Spleen (tissue), 11 donors: ENCODE data around the gene RBM39. TPM values are rescaled to one million over a fixed set of nuclear protein-coding genes. Genes with fewer than 3 reads are reported as not detected.
A peak's percentile ranks its signal among the peaks of the same experiment; 100 is the strongest.
"Not testable (repeated sequence)": the region's sequence is repeated elsewhere in the genome, so short reads cannot be mapped to it uniquely, and the experiment has no call there.

Source experiments
- DNase-seq: peaks from one replicate; pipeline ENCODE4 v3.0.0-alpha.2; 2020
- H3K27ac ChIP-seq, 8 donors: fragments of 200-600 bp; sonication (generic) in 7 of 8; 1 replicate in 4 of 8; 2 replicates in 4 of 8; pipeline versions ENCODE4 v1.5.0 to v1.8.0; 2016 to 2021; ENCODE audit warnings: inconsistent platforms in 4 of 8, mild to moderate bottlenecking in 4 of 8, moderate library complexity in 1 of 8
- H3K27me3 ChIP-seq, 7 donors: fragments of 200-600 bp; sonication (generic) in 6 of 7; replicated peaks in 1 of 7; 1 replicate in 4 of 7; 2 replicates in 3 of 7; pipeline versions ENCODE4 v1.5.0 to v1.8.0; 2016 to 2021; ENCODE audit warnings: inconsistent platforms in 3 of 7, mild to moderate bottlenecking in 1 of 7
- H3K36me3 ChIP-seq, 6 donors: fragments of 200-600 bp; sonication (generic) in 5 of 6; 1 replicate in 4 of 6; 2 replicates in 2 of 6; pipeline versions ENCODE4 v1.5.0 to v1.8.0; 2016 to 2021; ENCODE audit warnings: inconsistent platforms in 2 of 6
- H3K4me1 ChIP-seq, 6 donors: fragments of 200-600 bp; sonication (generic) in 5 of 6; 1 replicate in 3 of 6; 2 replicates in 3 of 6; pipeline versions ENCODE4 v1.5.0 to v1.8.0; 2016 to 2021; ENCODE audit warnings: inconsistent platforms in 3 of 6
- H3K4me3 ChIP-seq, 8 donors: fragments of 200-600 bp; sonication (generic) in 7 of 8; 1 replicate in 4 of 8; 2 replicates in 4 of 8; pipeline versions ENCODE4 v1.5.0 to v1.8.0; 2016 to 2021; ENCODE audit warnings: inconsistent platforms in 4 of 8, mild to moderate bottlenecking in 4 of 8, moderate library complexity in 2 of 8
- H3K9me3 ChIP-seq, 8 donors: fragments of 200-600 bp; sonication (generic) in 7 of 8; 1 replicate in 4 of 8; 2 replicates in 4 of 8; pipeline versions ENCODE4 v1.5.0 to v1.8.0; 2016 to 2021; ENCODE audit warnings: inconsistent platforms in 4 of 8
- POLR2A ChIP-seq, 3 donors: fragments of 450-650 bp; IDR thresholded peaks; one replicate each; pipeline ENCODE4 v1.5.1; 2017; ENCODE audit warnings: antibody characterized with exemption in 3 of 3, mild to moderate bottlenecking in 1 of 3
- POLR2AphosphoS5 ChIP-seq, 3 donors: sonication (generic); formaldehyde crosslinking; IDR thresholded peaks; one replicate each; pipeline ENCODE4 v1.5.1; 2017; ENCODE audit warnings: antibody characterized with exemption in 3 of 3
- WGBS, 5 donors: extraction: QIAGEN DNeasy Blood & Tissue Kit in 3 of 5; methylation state at CpG; one replicate each; pipeline versions ENCODE4 v1.1.5 to v1.1.7; 2013 to 2018; 5-methylcytosine and 5-hydroxymethylcytosine counted together
- intact Hi-C: fragments of 100-400 bp; cut with DNase I; formaldehyde crosslinking; loops from one replicate; pipeline ENCODE4 v1.15.0; 2023; ENCODE audit warnings: low total_unique reads
- polyA plus RNA-seq, 3 donors: library from polyadenylated mRNA; stranded (reverse); fragments of 200-250 nt; gene quantifications; one replicate each; pipeline ENCODE4 v1.2.1, GENCODE V29; 2013
- total RNA-seq, 7 donors: library from RNA; depleted of rRNA in 3 of 7; stranded (reverse); fragments of >200 nt in 3 of 7; fragmentation: NEBNext Ultra II Directional in 4 of 7; extraction: Animal tissue kit (Norgen Biotek cat#: 25700) in 4 of 7; gene quantifications; one replicate each; pipeline versions ENCODE4 v1.1.0 to v1.2.1, GENCODE V29; 2016 to 2021
- TF ChIP-seq, protein P1 (sequence below), 11 experiments: fragments of 200-600 bp in 7 of 11; fragments of 450-650 bp in 4 of 11; sonication (generic) in 4 of 11; IDR thresholded peaks in 8 of 11; conservative IDR thresholded peaks in 3 of 11; 1 replicate in 7 of 11; 2 replicates in 4 of 11; pipeline versions ENCODE4 v1.4.0 to v1.8.0; 2016 to 2021; ENCODE audit warnings: antibody characterized with exemption in 11 of 11, inconsistent platforms in 4 of 11, mild to moderate bottlenecking in 1 of 11
- donor health status: healthy with polysubstance abuse.
- donor health status: DM: no; HTN: no; CAD: no; lungs with moderate emphysema.
- donor health status: DM: no; HTN: no; CAD: no.
- donor health status: Bipolar disorder and iron deficiency.
- donor health status: healthy.
- donor health status: DM: no; HTN: no; CAD: no.
- donor health status: DM: yes; HTN: yes; CAD: no.

RBM39 gene
- total and polyA plus RNA-seq, 10 donors, result 287 to 649 (median 414) TPM

DNA sequence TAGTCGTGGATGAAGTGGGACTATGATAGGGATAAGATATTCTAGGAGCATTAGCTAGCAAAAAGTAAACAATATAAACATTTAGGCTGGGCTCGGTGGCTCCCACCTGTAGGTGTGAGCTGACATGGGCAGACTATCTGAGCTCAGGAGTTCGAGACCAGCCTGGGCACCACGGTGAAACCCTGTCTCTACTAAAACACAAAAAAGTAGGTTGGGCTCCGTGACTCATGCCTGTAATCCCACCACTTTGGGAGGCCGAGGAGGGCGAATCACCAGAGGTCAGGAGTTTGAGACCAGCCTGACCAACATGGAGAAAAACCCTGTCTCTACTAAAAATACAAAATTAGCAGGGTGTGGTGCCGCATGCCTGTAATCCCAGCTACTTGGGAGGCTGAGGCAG, 23.7 kb downstream of the RBM39 start:
- DNase-seq, H3K4me3 ChIP-seq, H3K27me3 ChIP-seq, H3K27ac ChIP-seq, intact Hi-C loops, H3K9me3 ChIP-seq: not testable (repeated sequence)
- Histone ChIP-seq H3K36me3 (peaks cover 8 to 100% (median 100%) of the 10 kb centered on the region in 6 donors), H3K4me1 (peaks cover 3 to 99% (median 30%) of the 10 kb centered on the region in 6 donors)
- TF ChIP-seq POLR2AphosphoS5 (IDR thresholded peaks at IDR 0.05), result peak in 1 of 3 donors; percentile 21
- WGBS, 5 donors, result 88 to 94% (median 93%) methylated on average over 8 of the region's 8 CpGs

DNA sequence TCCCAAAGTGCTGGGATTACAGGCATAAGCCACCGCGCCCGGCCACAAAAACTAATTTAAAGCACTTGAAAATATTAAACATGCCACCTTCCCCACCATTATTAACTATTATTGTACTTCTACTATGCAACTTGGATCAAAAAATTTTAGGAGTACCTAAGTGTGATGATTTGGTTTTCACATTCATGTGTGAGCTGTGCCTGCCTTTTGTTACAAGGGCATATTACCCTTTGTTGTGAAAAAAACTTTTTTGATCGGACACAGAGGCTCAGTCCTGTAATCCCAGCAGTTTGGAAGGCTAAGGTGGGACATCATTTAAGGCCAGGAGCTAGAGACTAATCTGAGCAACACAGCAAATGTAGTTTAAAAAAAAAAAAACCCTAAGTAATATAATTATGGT, 25.7 kb downstream of the RBM39 start:
- intact Hi-C loops, result no loop called here
- no peaks in the 10 kb centered on the region for H3K27me3 ChIP-seq
- 91 to 96% (median 94%) methylated on average over 4 of the region's 4 CpGs for WGBS, 5 donors
- TF ChIP-seq POLR2A (IDR thresholded peaks at IDR 0.05), result no peak
- TF ChIP-seq, protein P1, sequence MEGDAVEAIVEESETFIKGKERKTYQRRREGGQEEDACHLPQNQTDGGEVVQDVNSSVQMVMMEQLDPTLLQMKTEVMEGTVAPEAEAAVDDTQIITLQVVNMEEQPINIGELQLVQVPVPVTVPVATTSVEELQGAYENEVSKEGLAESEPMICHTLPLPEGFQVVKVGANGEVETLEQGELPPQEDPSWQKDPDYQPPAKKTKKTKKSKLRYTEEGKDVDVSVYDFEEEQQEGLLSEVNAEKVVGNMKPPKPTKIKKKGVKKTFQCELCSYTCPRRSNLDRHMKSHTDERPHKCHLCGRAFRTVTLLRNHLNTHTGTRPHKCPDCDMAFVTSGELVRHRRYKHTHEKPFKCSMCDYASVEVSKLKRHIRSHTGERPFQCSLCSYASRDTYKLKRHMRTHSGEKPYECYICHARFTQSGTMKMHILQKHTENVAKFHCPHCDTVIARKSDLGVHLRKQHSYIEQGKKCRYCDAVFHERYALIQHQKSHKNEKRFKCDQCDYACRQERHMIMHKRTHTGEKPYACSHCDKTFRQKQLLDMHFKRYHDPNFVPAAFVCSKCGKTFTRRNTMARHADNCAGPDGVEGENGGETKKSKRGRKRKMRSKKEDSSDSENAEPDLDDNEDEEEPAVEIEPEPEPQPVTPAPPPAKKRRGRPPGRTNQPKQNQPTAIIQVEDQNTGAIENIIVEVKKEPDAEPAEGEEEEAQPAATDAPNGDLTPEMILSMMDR (IDR thresholded peaks at IDR 0.05 in 8 of 11, conservative IDR thresholded peaks at IDR 0.05 in 3 of 11), result no peak
- TF ChIP-seq POLR2AphosphoS5 (IDR thresholded peaks at IDR 0.05), result no peak
- peaks cover 7 to 100% (median 36%) of the 10 kb centered on the region in 6 donors for H3K4me1 ChIP-seq
- no peak overlapping the region for H3K4me3 ChIP-seq
- no peaks in the 10 kb centered on the region for H3K9me3 ChIP-seq
- H3K27ac ChIP-seq, result no peak overlapping the region
- H3K36me3 ChIP-seq, result peaks cover 8 to 100% (median 99%) of the 10 kb centered on the region in 6 donors
- no peak for DNase-seq

DNA sequence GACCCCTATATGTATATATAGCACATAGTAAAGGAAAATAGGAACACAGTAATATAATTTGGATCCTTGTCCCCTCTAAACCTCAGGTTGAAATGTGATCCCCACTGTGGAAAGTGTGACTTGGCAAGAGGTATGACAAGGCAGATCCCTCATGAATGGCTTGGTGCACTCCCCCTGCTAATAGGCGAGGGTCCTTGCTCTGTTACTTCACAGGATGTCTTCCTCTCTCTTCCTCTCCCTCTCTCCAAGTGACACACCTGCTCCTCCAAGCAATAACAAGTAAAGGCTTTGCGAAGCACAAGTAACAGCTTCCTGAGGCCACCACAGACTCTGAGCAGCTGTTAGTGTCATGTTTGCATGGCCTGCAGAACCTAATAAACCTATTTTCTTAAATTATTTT, 26.4 kb downstream of the RBM39 start:
- peaks cover 5 to 100% (median 99%) of the 10 kb centered on the region in 6 donors for H3K36me3 ChIP-seq

DNA sequence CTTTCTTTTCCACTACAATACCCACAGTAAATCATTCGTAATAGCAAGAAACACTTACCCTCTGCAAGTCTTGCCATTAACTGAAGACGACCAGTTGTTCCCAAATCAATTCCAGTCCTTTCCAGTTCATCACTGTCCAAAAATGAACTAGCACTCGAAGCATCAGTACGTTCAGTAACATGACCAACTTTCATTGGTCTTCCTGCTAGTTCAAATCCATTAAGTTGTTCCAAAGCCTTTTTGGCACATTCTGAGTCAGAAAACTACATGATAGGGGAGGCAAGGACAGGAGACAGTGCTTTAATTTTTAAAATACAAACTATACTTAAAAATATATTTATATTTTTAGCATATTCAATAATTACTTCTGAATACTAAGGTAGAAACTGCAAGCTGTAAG, 27.9 kb downstream of the RBM39 start:
- Histone ChIP-seq H3K4me3 (no peak overlapping the region), H3K27ac (no peak overlapping the region), H3K27me3 (no peaks in the 10 kb centered on the region), H3K36me3 (peaks cover 5 to 100% (median 96%) of the 10 kb centered on the region in 6 donors), H3K9me3 (no peaks in the 10 kb centered on the region), H3K4me1 (peaks cover 16 to 100% (median 52%) of the 10 kb centered on the region in 6 donors)
- DNase-seq, result no peak
- 73 to 86% (median 83%) methylated on average over 4 of the region's 4 CpGs for WGBS, 5 donors
- intact Hi-C loops, result no loop called here
- no peak for TF ChIP-seq POLR2AphosphoS5 (IDR thresholded peaks at IDR 0.05)
- TF ChIP-seq POLR2A (IDR thresholded peaks at IDR 0.05), result no peak
- TF ChIP-seq, protein P1 (IDR thresholded peaks at IDR 0.05 in 8 of 11, conservative IDR thresholded peaks at IDR 0.05 in 3 of 11), result no peak

More for the DNA sequence above, 26.4 kb downstream of the RBM39 start:
- no peak for DNase-seq
- H3K27me3 ChIP-seq, result no peaks in the 10 kb centered on the region
- H3K27ac ChIP-seq, result no peak overlapping the region
- WGBS, 5 donors, result 84 to 98% (median 86%) methylated on average over 2 of the region's 2 CpGs
- no peaks in the 10 kb centered on the region for H3K9me3 ChIP-seq
- TF ChIP-seq POLR2A (IDR thresholded peaks at IDR 0.05), result no peak
- intact Hi-C loops, result no loop called here
- H3K4me1 ChIP-seq, result peaks cover 8 to 100% (median 42%) of the 10 kb centered on the region in 6 donors
- H3K4me3 ChIP-seq, result no peak overlapping the region

DNA sequence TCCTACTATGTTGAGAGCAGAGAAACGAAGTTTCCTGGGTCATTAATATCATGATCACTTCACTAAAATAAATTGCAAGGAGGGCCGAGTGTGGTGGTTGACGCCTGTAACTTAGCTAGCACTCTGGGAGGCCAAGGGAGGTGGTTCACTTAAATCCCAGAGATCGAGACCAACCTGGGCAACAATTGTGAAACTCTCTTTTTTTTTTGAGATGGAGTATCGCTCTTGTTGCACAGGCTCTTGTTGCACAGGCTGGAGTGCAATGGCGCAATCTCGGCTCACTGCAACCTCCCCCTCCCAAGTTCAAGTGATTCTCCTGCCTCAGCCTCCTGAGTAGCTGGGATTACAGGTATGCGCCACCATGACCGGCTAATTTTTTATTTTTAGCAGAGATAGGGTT, 28.9 kb downstream of the RBM39 start:
- peaks cover 5 to 100% (median 92%) of the 10 kb centered on the region in 6 donors for H3K36me3 ChIP-seq
- H3K4me1 ChIP-seq, result peaks cover 16 to 100% (median 55%) of the 10 kb centered on the region in 6 donors
- DNase-seq, H3K9me3 ChIP-seq, H3K27me3 ChIP-seq, H3K27ac ChIP-seq, intact Hi-C loops, H3K4me3 ChIP-seq: not testable (repeated sequence)
- WGBS, 5 donors, result 78 to 93% (median 81%) methylated on average over 9 of the region's 9 CpGs
- peak in 2 of 3 donors; percentile 25 to 50 for TF ChIP-seq POLR2AphosphoS5 (IDR thresholded peaks at IDR 0.05)
